Adrenal gland (tissue), 5 donors: ENCODE measurements around the gene PCAT6.

Source experiments
- CTCF ChIP-seq, 6 experiments: fragments of 450-650 bp in 4 of 6; fragments of 200-600 bp in 2 of 6; sonication (generic) in 1 of 6; IDR thresholded peaks; 1 replicate in 5 of 6; 2 replicates in 1 of 6; pipeline versions ENCODE4 v1.5.1 to v1.8.0; 2016 to 2021; ENCODE audit warnings: antibody characterized with exemption in 6 of 6, mild to moderate bottlenecking in 2 of 6, moderate library complexity in 1 of 6
- POLR2A ChIP-seq, 2 donors: fragments of 450-650 bp; IDR thresholded peaks; one replicate each; pipeline ENCODE4 v1.6.1; 2017; ENCODE audit warnings: antibody characterized with exemption in 2 of 2, mild to moderate bottlenecking in 2 of 2, moderate library complexity in 1 of 2
- donor health status: DM: no; HTN: no; CAD: no.

- no peak for TF ChIP-seq CTCF (IDR thresholded peaks at IDR 0.05)
- TF ChIP-seq POLR2A (IDR thresholded peaks at IDR 0.05), result no peak
Measured at GRCh38 chr1:202825748-202826147, 15.0 kb downstream of the PCAT6 start.
